Mesenchymal stem cell (in vitro differentiated cells and primary cell): ENCODE measurements around the gene TNFAIP8.
A peak's percentile ranks its signal among the peaks of the same experiment; 100 is the strongest.

Experiments used
- DNase-seq: peaks from one replicate; pipeline ENCODE4 v3.0.0-alpha.2; 2013
- H2AFZ ChIP-seq: one replicate; pipeline ENCODE4 v1.6.1; 2013; ENCODE audit warnings: low read depth, mild to moderate bottlenecking, control low read depth, inconsistent platforms, low read length, moderate library complexity
- H2AK5ac ChIP-seq: 2 replicates; pipeline ENCODE4 v1.6.1; 2013; ENCODE audit warnings: low read length, moderate library complexity, mild to moderate bottlenecking, inconsistent platforms; ENCODE audit not compliant: severe bottlenecking
- H2BK120ac ChIP-seq: one replicate; pipeline ENCODE4 v1.6.1; 2013; ENCODE audit warnings: low read depth, mild to moderate bottlenecking, inconsistent platforms, low read length, moderate library complexity
- H2BK12ac ChIP-seq, 2 experiments: one replicate each; pipeline ENCODE4 v1.6.1; 2013; ENCODE audit warnings: inconsistent platforms in 2 of 2, low read length in 2 of 2, mild to moderate bottlenecking in 2 of 2, moderate library complexity in 2 of 2, control low read depth in 1 of 2
- H2BK15ac ChIP-seq: one replicate; pipeline ENCODE4 v1.6.1; 2013; ENCODE audit warnings: mild to moderate bottlenecking, low read depth, inconsistent platforms; ENCODE audit not compliant: poor library complexity, severe bottlenecking
- H2BK5ac ChIP-seq: 2 replicates; pipeline ENCODE4 v1.6.1; 2013; ENCODE audit warnings: low read depth, mild to moderate bottlenecking, low read length, control low read depth, inconsistent platforms; ENCODE audit not compliant: poor library complexity, severe bottlenecking
- H3K14ac ChIP-seq, 2 experiments: one replicate each; pipeline ENCODE4 v1.6.1; 2013; ENCODE audit warnings: inconsistent platforms in 2 of 2, low read length in 2 of 2, control low read depth in 1 of 2, mild to moderate bottlenecking in 1 of 2, moderate library complexity in 1 of 2
- H3K18ac ChIP-seq, 2 experiments: one replicate each; pipeline ENCODE4 v1.6.1; 2013; ENCODE audit warnings: inconsistent platforms in 2 of 2, low read length in 2 of 2, control low read depth in 1 of 2, low read depth in 1 of 2, mild to moderate bottlenecking in 1 of 2
- H3K23ac ChIP-seq, 2 experiments: one replicate each; pipeline ENCODE4 v1.6.1; 2013; ENCODE audit warnings: inconsistent platforms in 2 of 2, low read length in 2 of 2, mild to moderate bottlenecking in 2 of 2, moderate library complexity in 2 of 2, control low read depth in 1 of 2
- H3K27ac ChIP-seq: 2 replicates; pipeline ENCODE4 v1.5.1; 2013; ENCODE audit warnings: mild to moderate bottlenecking, moderate library complexity, low read length, control low read depth, inconsistent platforms; ENCODE audit not compliant: poor library complexity, severe bottlenecking
- H3K27me3 ChIP-seq, 2 experiments: 2 replicates each; pipeline versions ENCODE4 v1.6.1 to v1.7.0; 2013; ENCODE audit warnings: low read length in 2 of 2, mild to moderate bottlenecking in 2 of 2, moderate library complexity in 2 of 2, control low read depth in 1 of 2, inconsistent platforms in 1 of 2; ENCODE audit not compliant: control insufficient read depth in 1 of 2, insufficient read depth in 1 of 2
- H3K36me3 ChIP-seq, 2 experiments: 2 replicates each; pipeline versions ENCODE4 v1.6.1 to v1.7.0; 2013; ENCODE audit warnings: low read length in 2 of 2, control low read depth in 1 of 2, inconsistent platforms in 1 of 2, low read depth in 1 of 2, mild to moderate bottlenecking in 1 of 2; ENCODE audit not compliant: insufficient read depth in 2 of 2, control insufficient read depth in 1 of 2
- H3K4ac ChIP-seq, 2 experiments: one replicate each; pipeline ENCODE4 v1.6.1; 2013; ENCODE audit warnings: inconsistent platforms in 2 of 2, low read length in 2 of 2, mild to moderate bottlenecking in 2 of 2, moderate library complexity in 2 of 2, control low read depth in 1 of 2, low read depth in 1 of 2
- H3K4me1 ChIP-seq: 2 replicates; pipeline ENCODE4 v1.6.1; 2013; ENCODE audit warnings: low read depth, low read length, control low read depth; ENCODE audit not compliant: control insufficient read depth, insufficient read depth
- H3K4me2 ChIP-seq: 2 replicates; pipeline ENCODE4 v1.6.1; 2013; ENCODE audit warnings: low read length, mild to moderate bottlenecking, inconsistent platforms; ENCODE audit not compliant: poor library complexity, severe bottlenecking
- H3K4me3 ChIP-seq, 2 experiments: 2 replicates each; pipeline versions ENCODE4 v1.5.1 to v1.7.0; 2013; ENCODE audit warnings: low read length in 2 of 2, mild to moderate bottlenecking in 2 of 2, control low read depth in 1 of 2, low read depth in 1 of 2; ENCODE audit not compliant: insufficient read depth in 1 of 2
- H3K79me1 ChIP-seq: replicated peaks from 2 replicates; pipeline ENCODE4 v1.6.1; 2013; ENCODE audit warnings: mild to moderate bottlenecking, control low read depth, low read length, inconsistent platforms; ENCODE audit not compliant: poor library complexity, severe bottlenecking
- H3K9ac ChIP-seq: 2 replicates; pipeline ENCODE4 v1.7.0; 2013; ENCODE audit warnings: mild to moderate bottlenecking, low read length, moderate library complexity
- H3K9me3 ChIP-seq: 2 replicates; pipeline ENCODE4 v1.7.0; 2013; ENCODE audit warnings: mild to moderate bottlenecking, low read length; ENCODE audit not compliant: control insufficient read depth
- H4K8ac ChIP-seq: one replicate; pipeline ENCODE4 v1.6.1; 2013; ENCODE audit warnings: inconsistent platforms, mild to moderate bottlenecking, low read length, moderate library complexity
- H4K91ac ChIP-seq: one replicate; pipeline ENCODE4 v1.6.1; 2013; ENCODE audit warnings: mild to moderate bottlenecking, low read length, inconsistent platforms
- WGBS: methylation state at CpG from one replicate; pipeline ENCODE4 v1.1.7; 2013; ENCODE audit warnings: mixed read lengths; 5-methylcytosine and 5-hydroxymethylcytosine counted together

The TNFAIP8 gene

DNA sequence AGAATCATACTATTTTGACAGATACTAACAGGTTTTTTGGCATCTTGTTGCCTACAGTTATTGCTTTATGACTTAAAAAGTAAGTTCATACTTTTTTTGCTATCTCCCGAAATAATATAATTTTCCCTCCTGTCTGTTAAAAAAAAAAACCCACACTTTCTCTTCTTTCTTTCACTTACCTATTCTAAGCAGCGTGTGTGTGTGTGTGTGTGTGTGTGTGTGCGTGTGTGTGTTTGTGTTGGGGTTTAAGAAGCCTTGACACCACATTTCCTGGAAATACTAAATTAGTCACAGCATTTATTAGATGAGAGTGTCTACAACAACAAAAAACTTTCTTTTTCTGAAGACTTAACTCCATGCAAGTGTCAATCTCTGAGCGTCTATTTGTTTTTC lies 12.4 kb downstream of the TNFAIP8 start:
- no peak overlapping the region for H2AK5ac ChIP-seq
- WGBS, result 100% methylated on average over 1 of the region's 4 CpGs
- H2BK12ac ChIP-seq, result no peak overlapping the region

DNA sequence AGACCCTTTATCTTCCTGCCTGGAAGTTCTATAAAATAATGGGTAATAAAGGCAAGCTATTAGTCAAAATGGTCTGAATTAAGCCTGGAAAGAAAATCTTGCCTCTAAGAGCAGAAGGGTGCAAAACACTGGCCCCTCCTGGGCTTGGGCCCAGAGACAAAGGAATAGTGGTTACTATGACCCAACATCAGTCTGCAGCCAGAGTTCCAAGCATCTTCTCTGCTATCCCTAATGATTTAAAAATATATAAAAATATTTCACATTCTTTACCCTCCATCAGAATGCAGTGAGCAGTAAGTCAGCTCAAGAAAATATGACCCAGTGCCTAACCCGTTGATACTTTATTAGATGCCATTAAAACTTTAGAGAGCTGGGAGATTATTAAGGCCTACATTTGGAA lies 14.7 kb downstream of the TNFAIP8 start:
- no peak overlapping the region for H4K91ac ChIP-seq
- no peak for DNase-seq
- no peak overlapping the region for H3K4me3 ChIP-seq
- WGBS, result 100% methylated on average over 1 of the region's 1 CpG
- no peaks in the 10 kb centered on the region for H3K27me3 ChIP-seq
- H2AK5ac ChIP-seq, result no peak overlapping the region
- peaks cover 7% of the 10 kb centered on the region for H3K4me1 ChIP-seq
- no peak overlapping the region for H2BK120ac ChIP-seq
- H2BK5ac ChIP-seq, result no peak overlapping the region
- no peak overlapping the region for H3K18ac ChIP-seq
- peaks cover 22% of the 10 kb centered on the region for H3K79me1 ChIP-seq
- no peak overlapping the region for H3K4ac ChIP-seq
- H2AFZ ChIP-seq, result no peak overlapping the region
- no peak overlapping the region for H3K9ac ChIP-seq
- no peak overlapping the region for H3K23ac ChIP-seq
- no peak overlapping the region for H2BK12ac ChIP-seq
- no peaks in the 10 kb centered on the region for H3K9me3 ChIP-seq
- H3K27ac ChIP-seq, result peak overlapping the region; percentile 42
- no peak overlapping the region for H4K8ac ChIP-seq
- no peak overlapping the region for H3K14ac ChIP-seq
- no peak overlapping the region for H2BK15ac ChIP-seq
- no peak overlapping the region for H3K4me2 ChIP-seq
- peaks cover 0 to 7% of the 10 kb centered on the region in 2 experiments for H3K36me3 ChIP-seq

More for the DNA sequence above, 12.4 kb downstream of the TNFAIP8 start:
- peaks cover 7% of the 10 kb centered on the region for H3K4me1 ChIP-seq
- no peak overlapping the region for H3K27ac ChIP-seq
- no peak overlapping the region for H2AFZ ChIP-seq
- no peak overlapping the region for H3K23ac ChIP-seq
- no peak overlapping the region for H4K91ac ChIP-seq
- peaks cover 0 to 6% of the 10 kb centered on the region in 2 experiments for H3K36me3 ChIP-seq
- H3K27me3 ChIP-seq, result no peaks in the 10 kb centered on the region
- H3K18ac ChIP-seq, result no peak overlapping the region
- DNase-seq, result no peak
- no peak overlapping the region for H3K4me2 ChIP-seq
- no peak overlapping the region for H4K8ac ChIP-seq
- H2BK120ac ChIP-seq, result no peak overlapping the region
- H3K14ac ChIP-seq, result no peak overlapping the region
- no peak overlapping the region for H2BK5ac ChIP-seq
- H3K4me3 ChIP-seq, result no peak overlapping the region
- no peak overlapping the region for H2BK15ac ChIP-seq
- no peak overlapping the region for H3K9ac ChIP-seq
- peaks cover 15% of the 10 kb centered on the region for H3K79me1 ChIP-seq
- H3K9me3 ChIP-seq, result no peaks in the 10 kb centered on the region
- no peak overlapping the region for H3K4ac ChIP-seq

DNA sequence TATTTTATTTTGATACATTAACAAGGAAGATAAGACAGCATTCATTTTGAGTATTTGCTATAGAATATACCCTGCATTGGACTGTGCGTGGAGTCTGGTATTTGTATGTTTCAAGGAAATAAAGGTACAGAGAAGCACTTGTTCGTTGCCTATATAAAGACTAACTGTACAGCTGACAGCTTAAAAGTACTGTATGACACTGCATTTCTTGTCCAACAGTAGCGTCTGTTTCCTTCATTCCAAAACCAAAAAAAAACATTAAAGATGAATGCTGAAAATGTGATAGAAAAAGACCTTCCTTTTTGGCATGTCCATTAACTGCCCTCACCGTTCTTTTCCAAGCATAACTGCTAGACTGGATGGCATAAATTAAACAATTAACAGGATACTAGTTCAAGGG lies 15.3 kb downstream of the TNFAIP8 start:
- Histone ChIP-seq H2BK15ac (no peak overlapping the region), H2BK12ac (no peak overlapping the region), H2BK5ac (no peak overlapping the region), H3K4me2 (no peak overlapping the region), H3K27ac (peak overlapping the region; percentile 21), H2AFZ (no peak overlapping the region), H3K9me3 (no peaks in the 10 kb centered on the region), H3K14ac (no peak overlapping the region), H4K8ac (no peak overlapping the region), H3K79me1 (peaks cover 22% of the 10 kb centered on the region), H3K9ac (no peak overlapping the region), H3K4ac (no peak overlapping the region), H3K18ac (no peak overlapping the region), H3K23ac (no peak overlapping the region), H3K27me3 (no peaks in the 10 kb centered on the region), H4K91ac (no peak overlapping the region), H3K36me3 (peaks cover 0 to 7% of the 10 kb centered on the region in 2 experiments), H2AK5ac (no peak overlapping the region), H2BK120ac (no peak overlapping the region), H3K4me1 (peaks cover 7% of the 10 kb centered on the region), H3K4me3 (no peak overlapping the region)
- DNase-seq, result no peak
- 70% methylated on average over 2 of the region's 4 CpGs for WGBS

DNA sequence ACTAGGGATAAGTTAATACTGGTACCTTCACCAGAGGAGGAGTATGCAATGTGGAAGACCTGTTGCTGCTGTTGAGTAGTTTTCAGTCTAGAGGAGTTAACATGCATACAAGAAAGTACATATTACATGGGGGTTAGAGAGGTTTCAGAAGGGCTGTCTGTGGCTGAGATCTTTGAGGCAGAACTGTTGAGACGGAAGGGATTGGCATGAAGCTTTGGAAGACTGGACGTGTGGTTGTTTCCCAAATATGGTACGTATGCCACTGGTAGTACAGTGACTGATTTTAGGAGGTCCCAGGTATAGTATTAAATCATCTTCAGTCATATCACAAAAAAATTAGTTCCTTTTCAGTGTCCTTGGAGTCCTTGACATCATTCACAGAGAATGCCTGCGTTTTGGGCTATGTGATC lies 17.6 kb downstream of the TNFAIP8 start:
- no peak overlapping the region for H3K4me3 ChIP-seq
- no peak overlapping the region for H3K9ac ChIP-seq
- H4K91ac ChIP-seq, result no peak overlapping the region
- no peak for DNase-seq
- H3K9me3 ChIP-seq, result no peaks in the 10 kb centered on the region
- H3K27ac ChIP-seq, result no peak overlapping the region
- H3K4me2 ChIP-seq, result no peak overlapping the region
- no peak overlapping the region for H4K8ac ChIP-seq
- no peak overlapping the region for H3K14ac ChIP-seq
- WGBS, result 94% methylated on average over 2 of the region's 4 CpGs
- no peak overlapping the region for H2AK5ac ChIP-seq
- H3K18ac ChIP-seq, result no peak overlapping the region
- H3K36me3 ChIP-seq, result peaks cover 0 to 7% of the 10 kb centered on the region in 2 experiments
- H2BK12ac ChIP-seq, result no peak overlapping the region
- H3K23ac ChIP-seq, result no peak overlapping the region
- H2AFZ ChIP-seq, result no peak overlapping the region
- H3K79me1 ChIP-seq, result peaks cover 20% of the 10 kb centered on the region
- no peak overlapping the region for H2BK15ac ChIP-seq
- H3K4me1 ChIP-seq, result peaks cover 5% of the 10 kb centered on the region
- H2BK120ac ChIP-seq, result no peak overlapping the region
- no peak overlapping the region for H2BK5ac ChIP-seq
- H3K4ac ChIP-seq, result no peak overlapping the region
- no peaks in the 10 kb centered on the region for H3K27me3 ChIP-seq
